ENCODE data around the gene LDB3.

Gene LDB3

GRCh38 chr10:86723009-86723408 is 54.7 kb downstream of the LDB3 start:
- Histone ChIP-seq H3K4me3 (ENCODE audit: low read length) (no peak overlapping the region), H3K4me2 (ENCODE audit: low read length) (peak overlapping the region; percentile 30; the same call in 1 of the 2 replicates), H3F3A (ENCODE audit: control insufficient read depth, insufficient read depth) (no peaks in the 10 kb centered on the region), H3K4me1 (ENCODE audit: control insufficient read depth, low read length) (peaks cover 10% of the 10 kb centered on the region), H3K27me3 (ENCODE audit: control insufficient read depth, low read length) (peaks cover 10% of the 10 kb centered on the region), H3K36me3 (ENCODE audit: control insufficient read depth, low read length) (no peaks in the 10 kb centered on the region), H4K20me1 (ENCODE audit: control insufficient read depth, insufficient read depth, low read depth, low read length) (no peaks in the 10 kb centered on the region), H3K9me2 (replicated peaks; ENCODE audit: control insufficient read depth, low read length) (no peaks in the 10 kb centered on the region), H3K27ac (ENCODE audit: low read depth, low read length) (no peak overlapping the region), H3K9me3 (ENCODE audit: control insufficient read depth, insufficient read depth, low read length) (no peaks in the 10 kb centered on the region), H3K79me2 (ENCODE audit: control insufficient read depth, low read length) (no peaks in the 10 kb centered on the region)
- TF ChIP-seq EZH2phosphoT487 (IDR thresholded peaks at IDR 0.05; ENCODE audit: borderline replicate concordance, low read length): no peak
- TF ChIP-seq, protein P1, sequence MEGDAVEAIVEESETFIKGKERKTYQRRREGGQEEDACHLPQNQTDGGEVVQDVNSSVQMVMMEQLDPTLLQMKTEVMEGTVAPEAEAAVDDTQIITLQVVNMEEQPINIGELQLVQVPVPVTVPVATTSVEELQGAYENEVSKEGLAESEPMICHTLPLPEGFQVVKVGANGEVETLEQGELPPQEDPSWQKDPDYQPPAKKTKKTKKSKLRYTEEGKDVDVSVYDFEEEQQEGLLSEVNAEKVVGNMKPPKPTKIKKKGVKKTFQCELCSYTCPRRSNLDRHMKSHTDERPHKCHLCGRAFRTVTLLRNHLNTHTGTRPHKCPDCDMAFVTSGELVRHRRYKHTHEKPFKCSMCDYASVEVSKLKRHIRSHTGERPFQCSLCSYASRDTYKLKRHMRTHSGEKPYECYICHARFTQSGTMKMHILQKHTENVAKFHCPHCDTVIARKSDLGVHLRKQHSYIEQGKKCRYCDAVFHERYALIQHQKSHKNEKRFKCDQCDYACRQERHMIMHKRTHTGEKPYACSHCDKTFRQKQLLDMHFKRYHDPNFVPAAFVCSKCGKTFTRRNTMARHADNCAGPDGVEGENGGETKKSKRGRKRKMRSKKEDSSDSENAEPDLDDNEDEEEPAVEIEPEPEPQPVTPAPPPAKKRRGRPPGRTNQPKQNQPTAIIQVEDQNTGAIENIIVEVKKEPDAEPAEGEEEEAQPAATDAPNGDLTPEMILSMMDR (IDR thresholded peaks at IDR 0.05; ENCODE audit: low read depth, low read length, poor library complexity, severe bottlenecking): no peak

GRCh38 chr10:86724445-86724844 is 56.1 kb downstream of the LDB3 start:
- Histone ChIP-seq H3K9me2 (replicated peaks; ENCODE audit: control insufficient read depth, low read length) (no peaks in the 10 kb centered on the region), H3K4me1 (ENCODE audit: control insufficient read depth, low read length) (peaks cover 10% of the 10 kb centered on the region), H3K79me2 (ENCODE audit: control insufficient read depth, low read length) (no peaks in the 10 kb centered on the region), H3K4me2 (ENCODE audit: low read length) (no peak overlapping the region), H3K27me3 (ENCODE audit: control insufficient read depth, low read length) (peaks cover 14% of the 10 kb centered on the region), H4K20me1 (ENCODE audit: control insufficient read depth, insufficient read depth, low read depth, low read length) (0 out of 2 replicates have a peak, but pooled peaks cover 3% of the 10 kb centered on the region), H3K27ac (ENCODE audit: low read depth, low read length) (no peak overlapping the region), H3K4me3 (ENCODE audit: low read length) (no peak overlapping the region), H3K36me3 (ENCODE audit: control insufficient read depth, low read length) (no peaks in the 10 kb centered on the region), H3K9me3 (ENCODE audit: control insufficient read depth, insufficient read depth, low read length) (no peaks in the 10 kb centered on the region), H3F3A (ENCODE audit: control insufficient read depth, insufficient read depth) (no peaks in the 10 kb centered on the region)
- no peak for TF ChIP-seq EZH2phosphoT487 (IDR thresholded peaks at IDR 0.05; ENCODE audit: borderline replicate concordance, low read length)
- TF ChIP-seq, protein P1 (IDR thresholded peaks at IDR 0.05; ENCODE audit: low read depth, low read length, poor library complexity, severe bottlenecking): no peak

GRCh38 chr10:86725980-86726676 is 57.8 kb downstream of the LDB3 start:
- H4K20me1 ChIP-seq (ENCODE audit: control insufficient read depth, insufficient read depth, low read depth, low read length): 0 out of 2 replicates have a peak, but pooled peaks cover 5% of the 10 kb centered on the region
- H3K27me3 ChIP-seq (ENCODE audit: control insufficient read depth, low read length): peaks cover 12% of the 10 kb centered on the region
- no peak overlapping the region for H3K27ac ChIP-seq (ENCODE audit: low read depth, low read length)
- H3F3A ChIP-seq (ENCODE audit: control insufficient read depth, insufficient read depth): no peaks in the 10 kb centered on the region
- H3K79me2 ChIP-seq (ENCODE audit: control insufficient read depth, low read length): no peaks in the 10 kb centered on the region
- TF ChIP-seq, protein P1 (IDR thresholded peaks at IDR 0.05; ENCODE audit: low read depth, low read length, poor library complexity, severe bottlenecking): no peak
- TF ChIP-seq EZH2phosphoT487 (IDR thresholded peaks at IDR 0.05; ENCODE audit: borderline replicate concordance, low read length): no peak
- no peaks in the 10 kb centered on the region for H3K9me2 ChIP-seq (replicated peaks; ENCODE audit: control insufficient read depth, low read length)
- H3K4me1 ChIP-seq (ENCODE audit: control insufficient read depth, low read length): peaks cover 10% of the 10 kb centered on the region
- no peak overlapping the region for H3K4me3 ChIP-seq (ENCODE audit: low read length)
- no peaks in the 10 kb centered on the region for H3K36me3 ChIP-seq (ENCODE audit: control insufficient read depth, low read length)
- H3K4me2 ChIP-seq (ENCODE audit: low read length): no peak overlapping the region
- no peaks in the 10 kb centered on the region for H3K9me3 ChIP-seq (ENCODE audit: control insufficient read depth, insufficient read depth, low read length)

Measured in DOHH2 (cell line).